Pancreas (tissue), 10 donors: Measurements from ENCODE around the gene TBC1D5. TPM values are rescaled to one million over a fixed set of nuclear protein-coding genes. Genes with fewer than 3 reads are reported as not detected.

Source experiments
- ATAC-seq, 4 donors: fragments of 200-7000 bp; cut with Tn5 transposase; one replicate each; pipeline versions ENCODE4 v1.8.0 to v1.9.1; 2020; ENCODE audit warnings: mild to moderate bottlenecking in 4 of 4, moderate library complexity in 4 of 4
- DNase-seq, 6 donors: peaks; one replicate each; pipeline ENCODE4 v3.0.0-alpha.2; 2020
- FAIRE-seq: peaks from 2 replicates; lab custom pipeline; 2012; peaks lifted over from hg19 to GRCh38; lab: Jason Lieb, UNC
- H3K27ac ChIP-seq, 4 donors: fragments of 200-600 bp; sonication (generic); 1 replicate in 3 of 4; 2 replicates in 1 of 4; pipeline versions ENCODE4 v1.5.0 to v1.8.0; 2020
- H3K27me3 ChIP-seq, 4 donors: fragments of 200-600 bp; one replicate each; pipeline ENCODE4 v1.8.0; 2021
- H3K36me3 ChIP-seq, 3 donors: fragments of 200-600 bp; sonication (generic) in 1 of 3; one replicate each; pipeline versions ENCODE4 v1.5.0 to v1.8.0; 2020 to 2021
- H3K4me1 ChIP-seq, 3 donors: fragments of 200-600 bp; one replicate each; pipeline ENCODE4 v1.8.0; 2021
- H3K4me3 ChIP-seq, 4 donors: fragments of 200-600 bp; sonication (generic) in 2 of 4; one replicate each; pipeline versions ENCODE4 v1.5.0 to v1.8.0; 2020 to 2021
- H3K9me3 ChIP-seq, 4 donors: fragments of 200-600 bp; one replicate each; pipeline ENCODE4 v1.8.0; 2021
- WGBS, 2 donors: extraction: QIAGEN DNeasy Blood & Tissue Kit; methylation state at CpG; one replicate each; pipeline ENCODE4 v1.1.7; 2013; 5-methylcytosine and 5-hydroxymethylcytosine counted together
- intact Hi-C, 3 donors: fragments of 100-400 bp; cut with DNase I; formaldehyde crosslinking; loops; one replicate each; pipeline versions ENCODE4 v1.11.1 to v1.14.2; 2022
- polyA plus RNA-seq, 2 donors: library from polyadenylated mRNA; stranded (reverse); fragments of 200-250 nt; gene quantifications; one replicate each; pipeline ENCODE4 v1.2.3, GENCODE V29; 2013
- total RNA-seq, 6 donors: library from RNA; stranded (reverse); fragmentation: NEBNext Ultra II Directional in 4 of 6; extraction: Animal tissue kit (Norgen Biotek cat#: 25700) in 4 of 6; gene quantifications; one replicate each; pipeline versions ENCODE4 v1.2.1 to v1.2.4, GENCODE V29; 2021 to 2023
- TF ChIP-seq, protein P1 (sequence below), 4 donors: fragments of 200-600 bp; sonication (generic) in 3 of 4; IDR thresholded peaks; one replicate each; pipeline versions ENCODE4 v1.5.0 to v1.8.0; 2021; ENCODE audit warnings: antibody characterized with exemption in 4 of 4
- donor health status: healthy with polysubstance abuse.
- donor health status: DM: no; HTN: no; CAD: no; lungs with moderate emphysema.
- donor health status: DM: no; HTN: no; CAD: no.
- donor health status: control.
- donor health status: control.
- donor health status: Bipolar disorder and iron deficiency.
- donor health status: DM: yes; HTN: yes; CAD: no.
- donor health status: DM: no; HTN: no; CAD: no.
- donor health status: DM: no; HTN: no; CAD: no.
- donor health status: DM: yes; HTN: yes; CAD: no.

TBC1D5 gene
- total and polyA plus RNA-seq, 8 donors, result 6.5 to 39.2 (median 19.9) TPM

DNA sequence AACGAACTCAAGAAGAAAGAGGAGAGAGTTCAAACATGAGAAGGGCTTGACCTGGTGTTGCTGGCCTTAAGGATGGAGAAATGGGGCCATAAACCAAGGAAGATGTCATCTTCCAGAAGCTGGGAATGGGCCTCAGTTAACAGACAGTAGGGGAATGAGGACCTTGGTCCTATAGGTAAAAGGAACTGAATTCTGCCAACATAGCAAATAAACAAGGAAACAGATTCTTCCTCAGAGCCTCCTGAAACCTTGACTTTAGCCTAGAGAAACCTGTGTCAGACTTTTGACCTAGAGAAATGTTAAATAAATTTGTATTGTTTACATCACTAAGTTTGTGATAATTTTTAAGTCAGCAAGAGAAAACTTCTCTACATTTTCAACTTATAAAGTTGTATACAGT is 520.9 kb downstream of the TBC1D5 start:
- WGBS, 2 donors, result 98 to 100% methylated on average over 1 of the region's 1 CpG
- TF ChIP-seq, protein P1, sequence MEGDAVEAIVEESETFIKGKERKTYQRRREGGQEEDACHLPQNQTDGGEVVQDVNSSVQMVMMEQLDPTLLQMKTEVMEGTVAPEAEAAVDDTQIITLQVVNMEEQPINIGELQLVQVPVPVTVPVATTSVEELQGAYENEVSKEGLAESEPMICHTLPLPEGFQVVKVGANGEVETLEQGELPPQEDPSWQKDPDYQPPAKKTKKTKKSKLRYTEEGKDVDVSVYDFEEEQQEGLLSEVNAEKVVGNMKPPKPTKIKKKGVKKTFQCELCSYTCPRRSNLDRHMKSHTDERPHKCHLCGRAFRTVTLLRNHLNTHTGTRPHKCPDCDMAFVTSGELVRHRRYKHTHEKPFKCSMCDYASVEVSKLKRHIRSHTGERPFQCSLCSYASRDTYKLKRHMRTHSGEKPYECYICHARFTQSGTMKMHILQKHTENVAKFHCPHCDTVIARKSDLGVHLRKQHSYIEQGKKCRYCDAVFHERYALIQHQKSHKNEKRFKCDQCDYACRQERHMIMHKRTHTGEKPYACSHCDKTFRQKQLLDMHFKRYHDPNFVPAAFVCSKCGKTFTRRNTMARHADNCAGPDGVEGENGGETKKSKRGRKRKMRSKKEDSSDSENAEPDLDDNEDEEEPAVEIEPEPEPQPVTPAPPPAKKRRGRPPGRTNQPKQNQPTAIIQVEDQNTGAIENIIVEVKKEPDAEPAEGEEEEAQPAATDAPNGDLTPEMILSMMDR (IDR thresholded peaks at IDR 0.05), result no peak
- ATAC-seq, result no peak
- Histone ChIP-seq H3K9me3 (no peaks in the 10 kb centered on the region), H3K27me3 (no peaks in the 10 kb centered on the region), H3K4me3 (no peak overlapping the region), H3K36me3 (no peaks in the 10 kb centered on the region), H3K27ac (no peak overlapping the region), H3K4me1 (no peaks in the 10 kb centered on the region)
- intact Hi-C loops, result loop anchor here in 1 of 3 donors (10.0 kb wide), 1 partner anchor 607 kb away; no protein-coding TSS in a partner anchor
- FAIRE-seq, result no peak
- DNase-seq, result no peak

- DNase-seq (no peak), FAIRE-seq (no peak), ATAC-seq (no peak)
- Histone ChIP-seq H3K4me3 (no peak overlapping the region), H3K9me3 (no peaks in the 10 kb centered on the region), H3K36me3 (no peaks in the 10 kb centered on the region), H3K27me3 (no peaks in the 10 kb centered on the region), H3K27ac (no peak overlapping the region), H3K4me1 (no peaks in the 10 kb centered on the region)
- WGBS, 2 donors, result 96 to 100% methylated on average over 2 of the region's 2 CpGs
- TF ChIP-seq, protein P1 (IDR thresholded peaks at IDR 0.05), result no peak
- intact Hi-C loops, result no loop called here
These were observed 522.8 kb downstream of the TBC1D5 start for GRCh38 chr3:17219593-17219992.

GRCh38 chr3:17218587-17218986 is 523.8 kb downstream of the TBC1D5 start:
- 96 to 100% methylated on average over 1 of the region's 1 CpG for WGBS, 2 donors
- FAIRE-seq, result no peak

GRCh38 chr3:17217588-17217987 is 524.8 kb downstream of the TBC1D5 start:
- H3K27me3 ChIP-seq, result no peaks in the 10 kb centered on the region
- H3K4me1 ChIP-seq, result no peaks in the 10 kb centered on the region
- H3K27ac ChIP-seq, result no peak overlapping the region
- no peaks in the 10 kb centered on the region for H3K9me3 ChIP-seq
- intact Hi-C loops, result no loop called here
- TF ChIP-seq, protein P1 (IDR thresholded peaks at IDR 0.05), result no peak
- no peak overlapping the region for H3K4me3 ChIP-seq
- peaks cover 0 to 4% (median 0%) of the 10 kb centered on the region in 3 donors for H3K36me3 ChIP-seq
- no peak for ATAC-seq
- no peak for FAIRE-seq
- no peak for DNase-seq

More at GRCh38 chr3:17218587-17218986, 523.8 kb downstream of the TBC1D5 start:
- no peak overlapping the region for H3K27ac ChIP-seq
- TF ChIP-seq, protein P1 (IDR thresholded peaks at IDR 0.05), result no peak
- no peaks in the 10 kb centered on the region for H3K36me3 ChIP-seq
- no peaks in the 10 kb centered on the region for H3K27me3 ChIP-seq
- no peak for DNase-seq
- ATAC-seq, result no peak
- no peak overlapping the region for H3K4me3 ChIP-seq
- no peaks in the 10 kb centered on the region for H3K9me3 ChIP-seq
- no peaks in the 10 kb centered on the region for H3K4me1 ChIP-seq
- intact Hi-C loops, result no loop called here

- TF ChIP-seq, protein P1 (IDR thresholded peaks at IDR 0.05), result no peak
- Histone ChIP-seq H3K4me3 (no peak overlapping the region), H3K27me3 (no peaks in the 10 kb centered on the region), H3K4me1 (no peaks in the 10 kb centered on the region), H3K9me3 (no peaks in the 10 kb centered on the region), H3K36me3 (peaks cover 0 to 4% (median 0%) of the 10 kb centered on the region in 3 donors), H3K27ac (no peak overlapping the region)
- intact Hi-C loops, result no loop called here
- no peak for FAIRE-seq
- no peak for ATAC-seq
- DNase-seq, result no peak
- 95 to 98% methylated on average over 3 of the region's 3 CpGs for WGBS, 2 donors
These were observed 529.3 kb downstream of the TBC1D5 start for GRCh38 chr3:17213102-17213501.
